Uterine smooth muscle cell (primary cell): ENCODE results near the gene GPATCH3. TPM values are rescaled to one million over a fixed set of nuclear protein-coding genes. Genes with fewer than 3 reads are reported as not detected.

Experiments used
- total RNA-seq: library from RNA; depleted of rRNA; stranded (reverse); fragments of >200 nt; gene quantifications from 2 replicates; pipeline ENCODE4 v1.2.3, GENCODE V29; 2014

GPATCH3 gene
- total RNA-seq = 8.4 and 8.7 TPM in 2 replicates

GRCh38 chr1:26900001-26900814 lies at the start of gene GPATCH3:
TSS of gene GPATCH3 (minus strand) at chr1:26900467. CDS start at chr1:26900442, 25 bp downstream.

GRCh38 chr1:26921540-26922430 lies 21.5 kb upstream of the GPATCH3 start, which contains the start of gene NUDC:
TSS of gene NUDC (plus strand) at chr1:26921743. CDS start at chr1:26921849, 106 bp downstream.

GRCh38 chr1:26913754-26914619 lies 13.7 kb upstream of the GPATCH3 start, which contains the start of gene NR0B2:
TSS of gene NR0B2 (minus strand) at chr1:26913975. CDS start at chr1:26913940, 35 bp downstream.

GRCh38 chr1:26889551-26890466 lies 10.5 kb downstream of the GPATCH3 start, which contains the start of gene GPN2:
TSS of gene GPN2 (minus strand) at chr1:26890283. CDS start at chr1:26890096, 187 bp downstream.

GRCh38 chr1:26862781-26863684 lies 37.2 kb downstream of the GPATCH3 start, which contains the start of gene SFN:
TSS of gene SFN (plus strand) at chr1:26863149. CDS start at chr1:26863213, 64 bp downstream.

Other genes with a start within 250 kb of the GPATCH3 start
- 15.9 and 20.3 TPM in 2 replicates for gene ARID1A, start 204.5 kb downstream of the GPATCH3 start, total RNA-seq
- 13.8 and 22.6 TPM in 2 replicates for gene PIGV, start 112.5 kb downstream of the GPATCH3 start, total RNA-seq
- 7.6 and 10.0 TPM in 2 replicates for gene ZDHHC18, start 73.8 kb downstream of the GPATCH3 start, total RNA-seq
- gene SFN, start 37.3 kb downstream of the GPATCH3 start, total RNA-seq = 0.12 and 0.33 TPM in 2 replicates
- gene GPN2, start 10.2 kb downstream of the GPATCH3 start, total RNA-seq = 9.8 and 11.1 TPM in 2 replicates
- not detected in 2 replicates for gene NR0B2, start 13.5 kb upstream of the GPATCH3 start, total RNA-seq
- 27.2 and 44.3 TPM in 2 replicates for gene NUDC, start 21.3 kb upstream of the GPATCH3 start, total RNA-seq
- not detected in 2 replicates for gene KDF1, start 60.0 kb upstream of the GPATCH3 start, total RNA-seq
- gene TRNP1, start 93.2 kb upstream of the GPATCH3 start, total RNA-seq = 28.4 and 62.3 TPM in 2 replicates
- gene TENT5B, start 112.4 kb upstream of the GPATCH3 start, total RNA-seq = 1.4 and 5.4 TPM in 2 replicates